ENCODE results near the gene ART1. TPM values are rescaled to one million over a fixed set of nuclear protein-coding genes. Genes with fewer than 3 reads are reported as not detected.

Gene ART1
- total RNA-seq, 1 donor from 2014 or later, result not detected

GRCh38 chr11:3632070-3632660 lies 12.8 kb upstream of the ART1 start:
- DNase-seq, result no peak
- peaks cover 5% of the 10 kb centered on the region for H3K36me3 Mint-ChIP-seq (ENCODE audit: unreplicated experiment)
- H3K4me3 Mint-ChIP-seq (ENCODE audit: unreplicated experiment), result no peak overlapping the region
- no peak for TF ChIP-seq CTCF (IDR thresholded peaks at IDR 0.05; ENCODE audit: partially characterized antibody, unreplicated experiment)
- peaks cover 4% of the 10 kb centered on the region for H3K27me3 Mint-ChIP-seq (ENCODE audit: unreplicated experiment)
- peaks cover 2% of the 10 kb centered on the region for H3K9me3 Mint-ChIP-seq (ENCODE audit: unreplicated experiment)
- H3K27ac Mint-ChIP-seq (ENCODE audit: unreplicated experiment), result no peak overlapping the region
- H3K4me1 Mint-ChIP-seq (ENCODE audit: low read depth, unreplicated experiment), result no peaks in the 10 kb centered on the region

- Mint-ChIP-seq H3K27me3 (ENCODE audit: unreplicated experiment) (peaks cover 6% of the 10 kb centered on the region), H3K9me3 (ENCODE audit: unreplicated experiment) (peaks cover 3% of the 10 kb centered on the region), H3K27ac (ENCODE audit: unreplicated experiment) (no peak overlapping the region), H3K4me3 (ENCODE audit: unreplicated experiment) (no peak overlapping the region), H3K4me1 (ENCODE audit: low read depth, unreplicated experiment) (no peaks in the 10 kb centered on the region), H3K36me3 (ENCODE audit: unreplicated experiment) (no peaks in the 10 kb centered on the region)
- no peak for TF ChIP-seq CTCF (IDR thresholded peaks at IDR 0.05; ENCODE audit: partially characterized antibody, unreplicated experiment)
- no peak for DNase-seq
Measured at GRCh38 chr11:3635641-3636375, 9.1 kb upstream of the ART1 start.

GRCh38 chr11:3637201-3637600 lies 7.7 kb upstream of the ART1 start:
- Mint-ChIP-seq H3K4me3 (ENCODE audit: unreplicated experiment) (no peak overlapping the region), H3K27ac (ENCODE audit: unreplicated experiment) (no peak overlapping the region), H3K4me1 (ENCODE audit: low read depth, unreplicated experiment) (no peaks in the 10 kb centered on the region), H3K27me3 (ENCODE audit: unreplicated experiment) (peaks cover 9% of the 10 kb centered on the region), H3K36me3 (ENCODE audit: unreplicated experiment) (no peaks in the 10 kb centered on the region), H3K9me3 (ENCODE audit: unreplicated experiment) (peaks cover 3% of the 10 kb centered on the region)
- DNase-seq, result no peak
- TF ChIP-seq CTCF (IDR thresholded peaks at IDR 0.05; ENCODE audit: partially characterized antibody, unreplicated experiment), result no peak

GRCh38 chr11:3638513-3638912 lies 6.4 kb upstream of the ART1 start:
- Mint-ChIP-seq H3K27ac (ENCODE audit: unreplicated experiment) (no peak overlapping the region), H3K4me1 (ENCODE audit: low read depth, unreplicated experiment) (no peaks in the 10 kb centered on the region), H3K36me3 (ENCODE audit: unreplicated experiment) (no peaks in the 10 kb centered on the region), H3K4me3 (ENCODE audit: unreplicated experiment) (no peak overlapping the region), H3K9me3 (ENCODE audit: unreplicated experiment) (peaks cover 2% of the 10 kb centered on the region), H3K27me3 (ENCODE audit: unreplicated experiment) (peaks cover 11% of the 10 kb centered on the region)
- no peak for DNase-seq
- no peak for TF ChIP-seq CTCF (IDR thresholded peaks at IDR 0.05; ENCODE audit: partially characterized antibody, unreplicated experiment)

GRCh38 chr11:3639841-3640240 lies 5.1 kb upstream of the ART1 start:
- H3K4me3 Mint-ChIP-seq (ENCODE audit: unreplicated experiment), result no peak overlapping the region
- peaks cover 2% of the 10 kb centered on the region for H3K9me3 Mint-ChIP-seq (ENCODE audit: unreplicated experiment)
- no peak for TF ChIP-seq CTCF (IDR thresholded peaks at IDR 0.05; ENCODE audit: partially characterized antibody, unreplicated experiment)
- H3K4me1 Mint-ChIP-seq (ENCODE audit: low read depth, unreplicated experiment), result no peaks in the 10 kb centered on the region
- no peak for DNase-seq
- H3K27ac Mint-ChIP-seq (ENCODE audit: unreplicated experiment), result no peak overlapping the region
- peaks cover 11% of the 10 kb centered on the region for H3K27me3 Mint-ChIP-seq (ENCODE audit: unreplicated experiment)
- peaks cover 4% of the 10 kb centered on the region for H3K36me3 Mint-ChIP-seq (ENCODE audit: unreplicated experiment)

Measured in glutamatergic neuron (in vitro differentiated cells).